Esophagus muscularis mucosa (tissue), 4 donors: Measurements from ENCODE around the gene IMPA2. TPM values are rescaled to one million over a fixed set of nuclear protein-coding genes. Genes with fewer than 3 reads are reported as not detected.
A peak's percentile ranks its signal among the peaks of the same experiment; 100 is the strongest.

Experiments used
- DNase-seq: peaks from one replicate; pipeline ENCODE4 v3.0.0-alpha.2; 2017; ENCODE audit errors: extremely low spot score
- H3K27ac ChIP-seq, 4 donors: fragments of 200-600 bp; sonication (generic); replicated peaks in 1 of 4; 1 replicate in 3 of 4; 2 replicates in 1 of 4; pipeline ENCODE4 v1.5.1; 2016 to 2019; ENCODE audit warnings: mild to moderate bottlenecking in 1 of 4
- H3K27me3 ChIP-seq, 4 donors: fragments of 200-600 bp; sonication (generic); one replicate each; pipeline versions ENCODE4 v1.5.1 to v1.6.0; 2016 to 2019
- H3K36me3 ChIP-seq, 4 donors: fragments of 200-600 bp; sonication (generic); one replicate each; pipeline ENCODE4 v1.5.1; 2016 to 2019
- H3K4me1 ChIP-seq, 4 donors: fragments of 200-600 bp; sonication (generic); one replicate each; pipeline ENCODE4 v1.5.1; 2016 to 2019
- H3K4me3 ChIP-seq, 4 donors: fragments of 200-600 bp; sonication (generic); 1 replicate in 2 of 4; 2 replicates in 2 of 4; pipeline ENCODE4 v1.5.1; 2016 to 2019; ENCODE audit warnings: mild to moderate bottlenecking in 4 of 4, moderate library complexity in 1 of 4
- H3K9me3 ChIP-seq, 4 donors: fragments of 200-600 bp; sonication (generic); 1 replicate in 3 of 4; 2 replicates in 1 of 4; pipeline ENCODE4 v1.5.1; 2016 to 2019
- EP300 ChIP-seq: sonication (generic); formaldehyde crosslinking; IDR thresholded peaks from one replicate; pipeline ENCODE4 v1.6.1; 2017; ENCODE audit warnings: antibody characterized with exemption
- POLR2A ChIP-seq: fragments of 450-650 bp; IDR thresholded peaks from one replicate; pipeline ENCODE4 v1.6.1; 2017; ENCODE audit warnings: antibody characterized with exemption, moderate library complexity, mild to moderate bottlenecking, low read depth
- POLR2AphosphoS5 ChIP-seq, 2 donors: sonication (generic); formaldehyde crosslinking; IDR thresholded peaks; one replicate each; pipeline ENCODE4 v1.6.1; 2017; ENCODE audit warnings: antibody characterized with exemption in 2 of 2
- WGBS: methylation state at CpG from one replicate; pipeline ENCODE4 v1.1.5; 2018; 5-methylcytosine and 5-hydroxymethylcytosine counted together
- intact Hi-C: fragments of 100-400 bp; cut with DNase I; formaldehyde crosslinking; loops from one replicate; pipeline ENCODE4 v1.15.1; 2023
- total RNA-seq, 4 donors: library from RNA; depleted of rRNA; stranded (reverse); fragments of >200 nt; gene quantifications; one replicate each; pipeline versions ENCODE4 v1.1.0 to v1.2.1, GENCODE V29; 2016
- TF ChIP-seq, protein P1 (sequence below), 3 experiments: fragments of 200-600 bp in 2 of 3; fragments of 450-650 bp in 1 of 3; sonication (generic) in 2 of 3; IDR thresholded peaks; one replicate each; pipeline ENCODE4 v1.5.1; 2017 to 2019; ENCODE audit warnings: antibody characterized with exemption in 3 of 3, mild to moderate bottlenecking in 2 of 3, moderate library complexity in 1 of 3

Gene IMPA2
- total RNA-seq, 4 donors from 2014 or later, result 90.1 to 317 (median 165) TPM

DNA sequence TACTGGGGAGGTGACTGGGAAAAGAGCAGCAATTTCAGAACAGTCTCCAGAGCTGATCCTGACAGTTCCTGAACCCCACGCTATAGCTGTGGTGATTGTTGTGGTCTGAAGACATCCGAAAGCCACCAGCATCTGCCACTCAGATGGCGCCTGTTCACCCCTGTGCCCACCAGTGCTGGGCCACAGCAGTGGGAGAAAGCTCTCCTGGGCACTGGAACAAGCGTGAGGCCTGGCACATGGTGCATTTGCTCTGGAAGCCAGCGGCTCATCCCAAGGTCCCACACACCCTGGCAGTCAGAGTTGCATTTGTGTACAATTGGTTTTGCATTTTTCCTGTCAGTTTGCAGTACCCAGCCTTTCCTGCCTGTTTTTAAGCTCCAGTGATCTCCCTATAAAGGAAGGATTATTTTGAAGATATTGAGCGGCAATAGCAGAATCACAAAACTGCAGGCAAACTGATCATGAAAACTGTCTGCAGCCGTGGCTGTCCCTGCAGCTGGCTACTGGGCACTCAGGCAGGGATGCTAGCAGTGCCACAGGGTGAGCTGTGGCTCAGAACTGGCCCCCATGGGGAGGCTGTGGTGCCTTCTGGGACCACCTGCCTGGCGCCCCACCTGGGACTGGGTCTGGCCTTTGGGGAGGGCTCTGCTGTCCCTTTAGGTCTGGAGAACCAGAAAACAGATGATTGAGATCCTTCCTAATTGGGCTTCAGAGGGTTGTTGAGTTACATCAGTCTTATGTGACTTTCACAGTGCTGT, 30.1 kb downstream of the IMPA2 start:
- H3K4me3 ChIP-seq, result no peak overlapping the region
- peaks cover 20 to 85% (median 65%) of the 10 kb centered on the region in 4 donors for H3K36me3 ChIP-seq
- intact Hi-C loops, result no loop called here
- 93% methylated on average over 8 of the region's 8 CpGs for WGBS
- H3K27me3 ChIP-seq, result no peaks in the 10 kb centered on the region
- peak overlapping the region in 3 of 4 donors; percentile 29 to 66 (median 45) for H3K27ac ChIP-seq
- H3K4me1 ChIP-seq, result peaks cover 26 to 38% (median 29%) of the 10 kb centered on the region in 4 donors
- DNase-seq, result no peak
- TF ChIP-seq POLR2AphosphoS5 (IDR thresholded peaks at IDR 0.05) (no peak), POLR2A (no peak), EP300 (no peak)
- TF ChIP-seq, protein P1, sequence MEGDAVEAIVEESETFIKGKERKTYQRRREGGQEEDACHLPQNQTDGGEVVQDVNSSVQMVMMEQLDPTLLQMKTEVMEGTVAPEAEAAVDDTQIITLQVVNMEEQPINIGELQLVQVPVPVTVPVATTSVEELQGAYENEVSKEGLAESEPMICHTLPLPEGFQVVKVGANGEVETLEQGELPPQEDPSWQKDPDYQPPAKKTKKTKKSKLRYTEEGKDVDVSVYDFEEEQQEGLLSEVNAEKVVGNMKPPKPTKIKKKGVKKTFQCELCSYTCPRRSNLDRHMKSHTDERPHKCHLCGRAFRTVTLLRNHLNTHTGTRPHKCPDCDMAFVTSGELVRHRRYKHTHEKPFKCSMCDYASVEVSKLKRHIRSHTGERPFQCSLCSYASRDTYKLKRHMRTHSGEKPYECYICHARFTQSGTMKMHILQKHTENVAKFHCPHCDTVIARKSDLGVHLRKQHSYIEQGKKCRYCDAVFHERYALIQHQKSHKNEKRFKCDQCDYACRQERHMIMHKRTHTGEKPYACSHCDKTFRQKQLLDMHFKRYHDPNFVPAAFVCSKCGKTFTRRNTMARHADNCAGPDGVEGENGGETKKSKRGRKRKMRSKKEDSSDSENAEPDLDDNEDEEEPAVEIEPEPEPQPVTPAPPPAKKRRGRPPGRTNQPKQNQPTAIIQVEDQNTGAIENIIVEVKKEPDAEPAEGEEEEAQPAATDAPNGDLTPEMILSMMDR (IDR thresholded peaks at IDR 0.05), result no peak
- no peaks in the 10 kb centered on the region for H3K9me3 ChIP-seq

DNA sequence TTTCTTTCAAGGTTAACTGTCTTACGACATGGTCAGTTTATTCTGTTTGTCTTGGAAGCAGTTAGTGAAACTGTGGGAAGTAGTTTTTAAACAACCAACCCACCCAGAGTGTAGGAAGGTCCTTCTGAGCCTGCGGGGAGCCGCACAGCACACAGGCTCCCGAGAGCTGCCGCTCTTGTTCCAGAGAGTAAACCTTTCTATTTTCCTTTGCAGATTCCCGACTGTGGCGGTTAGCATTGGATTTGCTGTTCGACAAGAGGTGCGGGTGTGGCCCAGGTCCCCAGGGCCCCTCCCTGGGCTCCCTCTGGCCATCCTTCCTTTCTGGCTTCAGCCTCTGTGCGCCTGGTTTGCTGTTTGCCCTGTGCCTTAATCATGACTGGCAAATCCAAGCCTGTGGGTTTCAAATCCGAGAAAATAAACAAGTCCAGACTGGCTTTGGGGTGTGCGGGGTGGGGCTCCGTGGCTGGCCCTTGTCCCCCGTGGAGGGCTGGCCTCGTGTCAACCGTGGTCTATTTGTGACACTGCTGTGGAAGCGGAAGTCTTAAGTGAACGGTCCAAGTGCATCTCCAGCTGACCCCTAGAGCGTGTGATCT, 30.7 kb downstream of the IMPA2 start:
- TF ChIP-seq, protein P1 (IDR thresholded peaks at IDR 0.05), result no peak
- no peak for TF ChIP-seq POLR2A
- TF ChIP-seq EP300, result no peak
- TF ChIP-seq POLR2AphosphoS5 (IDR thresholded peaks at IDR 0.05), result no peak
- Histone ChIP-seq H3K27ac (peak overlapping the region in 3 of 4 donors; percentile 29 to 66 (median 45)), H3K4me1 (peaks cover 32 to 45% (median 34%) of the 10 kb centered on the region in 4 donors), H3K9me3 (no peaks in the 10 kb centered on the region), H3K27me3 (no peaks in the 10 kb centered on the region), H3K36me3 (peaks cover 19 to 82% (median 61%) of the 10 kb centered on the region in 4 donors), H3K4me3 (no peak overlapping the region)
- no peak for DNase-seq
- WGBS, result 76% methylated on average over 19 of the region's 19 CpGs
- intact Hi-C loops, result no loop called here

GRCh38 chr18:12012697-12013096, 31.4 kb downstream of the IMPA2 start:
- intact Hi-C loops, result no loop called here
- no peak overlapping the region for H3K4me3 ChIP-seq
- peaks cover 32 to 52% (median 35%) of the 10 kb centered on the region in 4 donors for H3K4me1 ChIP-seq
- peaks cover 21 to 86% (median 62%) of the 10 kb centered on the region in 4 donors for H3K36me3 ChIP-seq
- TF ChIP-seq POLR2AphosphoS5 (IDR thresholded peaks at IDR 0.05) (no peak), POLR2A (no peak), EP300 (no peak)
- TF ChIP-seq, protein P1 (IDR thresholded peaks at IDR 0.05), result no peak
- no peaks in the 10 kb centered on the region for H3K27me3 ChIP-seq
- peak overlapping the region in 1 of 4 donors; percentile 82 for H3K27ac ChIP-seq
- no peaks in the 10 kb centered on the region for H3K9me3 ChIP-seq
- no peak for DNase-seq
- WGBS, result 57% methylated on average over 3 of the region's 3 CpGs

- Histone ChIP-seq H3K9me3 (no peaks in the 10 kb centered on the region), H3K4me1 (peaks cover 32 to 54% (median 35%) of the 10 kb centered on the region in 4 donors), H3K27me3 (no peaks in the 10 kb centered on the region), H3K4me3 (no peak overlapping the region), H3K27ac (peak overlapping the region in 3 of 4 donors; percentile 7 to 82 (median 31)), H3K36me3 (peaks cover 21 to 85% (median 62%) of the 10 kb centered on the region in 4 donors)
- DNase-seq, result no peak
- TF ChIP-seq POLR2A (no peak), EP300 (no peak), POLR2AphosphoS5 (IDR thresholded peaks at IDR 0.05) (no peak)
- TF ChIP-seq, protein P1 (IDR thresholded peaks at IDR 0.05), result no peak
- intact Hi-C loops, result no loop called here
- 82% methylated on average over 20 of the region's 20 CpGs for WGBS
Measured at GRCh38 chr18:12013186-12013916, 32.0 kb downstream of the IMPA2 start.
